SIG-M5 treated with dmso at 0.1 percent for 504 hours (cell line): ENCODE measurements around the gene ZNF580.

Experiments
- DNase-seq: peaks from one replicate; lab custom pipeline; 2025; ENCODE audit not compliant: unreplicated experiment; lab: John Stamatoyannopoulos, UW

The ZNF580 gene

GRCh38 chr19:55644191-55644833 is 3.5 kb downstream of the ZNF580 start:
- DNase-seq: no peak

DNA sequence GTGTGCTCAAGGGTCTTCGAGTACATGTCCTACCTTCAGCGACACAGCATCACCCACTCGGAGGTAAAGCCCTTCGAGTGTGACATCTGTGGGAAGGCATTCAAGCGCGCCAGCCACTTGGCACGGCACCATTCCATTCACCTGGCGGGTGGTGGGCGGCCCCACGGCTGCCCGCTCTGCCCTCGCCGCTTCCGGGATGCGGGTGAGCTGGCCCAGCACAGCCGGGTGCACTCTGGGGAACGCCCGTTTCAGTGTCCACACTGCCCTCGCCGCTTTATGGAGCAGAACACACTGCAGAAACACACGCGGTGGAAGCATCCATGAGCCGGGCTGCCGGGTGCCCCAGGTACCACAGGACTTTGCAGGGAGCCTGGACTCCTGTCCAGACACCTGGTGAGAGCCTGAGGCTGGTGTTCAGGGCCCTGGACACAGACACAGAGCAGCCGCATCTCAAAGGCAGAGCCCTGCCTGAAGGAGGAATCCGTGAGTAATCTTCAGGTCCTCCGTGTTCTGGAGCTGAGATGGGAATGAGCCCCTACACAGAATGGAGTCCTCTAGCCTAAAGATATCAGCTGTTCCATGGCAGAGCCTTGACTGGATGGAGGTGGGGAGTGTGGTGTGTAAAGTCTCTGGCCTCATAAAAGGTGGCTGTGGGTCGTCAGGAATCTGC is 4.2 kb downstream of the ZNF580 start:
- DNase-seq: no peak

DNA sequence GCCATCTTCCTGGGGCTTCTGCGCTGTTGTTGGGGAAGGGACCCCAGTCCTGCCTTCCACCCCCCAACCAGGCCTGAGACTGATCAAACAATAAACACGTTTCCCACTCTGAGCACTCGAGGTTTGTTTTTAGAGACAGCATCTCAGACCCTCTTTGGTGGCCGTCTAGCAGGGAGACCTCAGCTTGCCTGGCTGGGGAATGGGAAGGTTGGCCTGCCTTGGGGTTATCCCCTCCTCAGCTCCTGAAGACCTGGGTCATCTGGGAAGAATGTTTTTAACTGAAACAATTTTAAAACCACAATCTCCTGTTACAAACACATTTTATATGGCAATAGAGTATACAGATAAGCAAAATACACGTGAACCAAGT is 4.7 kb downstream of the ZNF580 start:
- no peak for DNase-seq

DNA sequence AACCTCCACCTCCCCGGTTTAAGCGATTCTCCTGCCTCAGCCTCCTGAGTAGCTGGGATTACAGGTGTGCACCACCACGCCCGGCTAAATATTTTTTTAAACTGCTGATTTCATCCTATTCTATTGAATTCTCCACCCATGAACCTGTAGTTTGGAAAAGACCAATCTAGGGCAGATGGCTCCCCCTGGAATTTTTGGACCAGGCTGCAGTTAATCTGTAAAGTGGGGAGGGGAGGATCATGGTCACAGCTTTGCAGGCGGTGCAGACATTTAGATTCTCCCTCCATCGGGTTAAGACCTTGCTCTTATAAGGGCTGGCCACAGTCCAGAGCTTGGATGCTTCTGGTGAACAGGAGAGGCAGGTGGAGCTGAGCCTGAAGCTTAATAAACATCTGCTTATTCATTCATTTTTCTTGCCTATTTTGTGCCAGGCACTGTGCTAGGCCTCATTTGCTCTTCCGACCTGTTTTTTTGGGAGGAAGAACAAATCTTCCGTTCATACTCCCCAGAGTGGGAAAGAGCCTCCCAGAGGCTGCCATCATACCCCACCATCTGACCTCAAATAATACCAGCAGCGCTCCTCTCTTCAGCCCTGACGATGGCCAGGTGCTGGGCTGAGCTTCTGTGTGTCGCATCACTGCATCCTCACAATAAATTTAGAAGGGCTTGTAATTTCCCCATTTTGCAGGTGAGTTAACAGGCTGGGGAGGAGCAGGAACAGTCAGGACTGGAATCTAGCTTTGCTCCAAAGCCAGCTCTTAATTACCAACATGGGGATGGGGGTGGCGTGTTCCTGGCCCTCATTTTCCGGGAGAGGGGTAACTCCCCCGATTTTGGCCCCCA is 6.3 kb downstream of the ZNF580 start:
- DNase-seq: no peak

DNA sequence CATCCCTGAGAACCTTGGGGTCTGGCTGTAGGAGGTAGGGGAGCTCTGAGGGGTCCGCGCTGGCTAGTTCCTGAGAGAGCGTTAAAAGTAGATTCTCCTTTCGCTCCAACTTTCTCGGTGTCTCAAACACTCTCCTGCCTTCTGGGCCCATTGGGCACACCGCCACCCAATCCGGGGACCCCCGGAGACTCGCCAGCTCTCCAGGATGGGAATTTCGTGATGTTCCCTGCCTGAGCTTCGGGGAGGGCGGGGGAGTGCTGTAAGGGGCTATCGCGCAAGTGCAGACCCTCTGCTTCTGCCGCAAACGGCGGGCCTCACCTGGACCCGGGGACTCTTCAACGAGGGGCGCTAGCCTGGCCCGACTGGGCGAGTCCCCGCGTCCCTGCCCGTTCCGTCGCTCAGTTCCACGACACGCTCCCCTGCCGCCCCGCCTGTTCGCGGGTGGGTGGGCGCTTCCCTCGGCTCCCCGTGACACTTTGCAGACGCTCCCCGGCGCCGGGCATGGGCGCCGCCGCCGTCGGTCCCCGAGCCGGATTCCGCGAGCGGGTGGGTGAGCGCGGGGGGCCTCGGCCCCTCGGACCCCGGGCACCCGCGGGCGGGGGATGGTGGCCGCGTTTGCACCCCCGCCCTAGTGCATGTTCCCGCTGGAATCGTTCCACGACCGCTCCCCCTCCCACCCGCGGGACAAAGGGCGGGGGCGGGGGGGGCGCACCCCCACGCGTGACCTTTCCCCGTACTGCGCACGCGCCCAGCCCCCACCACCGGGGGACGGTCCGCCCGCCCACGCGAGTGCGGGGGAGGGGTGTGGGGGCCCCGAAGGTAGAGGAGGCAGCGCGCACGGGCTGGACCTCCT is 7.2 kb downstream of the ZNF580 start, which contains the start of gene CCDC106:
TSS of gene CCDC106 (plus strand) at position 481 of the 853 bp plus-strand sequence. CDS start 835 bp downstream, outside the sequence.
- DNase-seq: peak; percentile 43

DNA sequence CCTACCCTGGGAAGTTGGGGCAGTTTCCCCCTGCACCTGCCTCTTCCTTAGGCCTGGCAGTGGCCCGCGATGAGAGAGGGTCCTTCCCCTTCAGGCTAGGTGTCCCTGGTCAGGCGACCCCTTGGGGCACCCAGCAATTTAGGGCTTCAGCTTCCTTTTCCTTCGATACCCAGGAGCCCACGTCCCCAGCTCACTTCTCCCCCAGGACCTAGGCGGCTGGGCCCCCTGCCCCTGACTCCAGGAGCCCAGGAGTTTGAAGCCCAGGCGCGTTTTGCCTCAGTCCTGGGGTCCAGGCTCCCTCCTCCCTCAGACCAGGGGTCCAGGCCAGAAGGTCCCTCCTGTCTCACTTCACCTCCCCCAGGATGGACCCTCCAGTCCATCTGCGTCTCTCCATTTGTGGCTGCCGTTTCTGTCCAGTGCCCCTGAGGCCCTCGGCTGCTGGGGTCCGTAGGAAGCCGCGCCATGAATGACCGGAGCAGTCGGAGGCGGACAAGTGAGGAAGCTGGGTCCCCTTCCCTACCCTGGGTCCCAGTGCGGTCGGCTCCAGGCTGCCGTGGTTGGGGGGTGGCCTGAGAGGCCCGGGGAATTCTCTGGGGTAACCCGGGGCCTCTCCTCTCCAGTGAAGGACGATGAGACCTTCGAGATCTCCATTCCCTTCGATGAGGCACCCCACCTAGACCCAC is 7.9 kb downstream of the ZNF580 start:
- DNase-seq: no peak

DNA sequence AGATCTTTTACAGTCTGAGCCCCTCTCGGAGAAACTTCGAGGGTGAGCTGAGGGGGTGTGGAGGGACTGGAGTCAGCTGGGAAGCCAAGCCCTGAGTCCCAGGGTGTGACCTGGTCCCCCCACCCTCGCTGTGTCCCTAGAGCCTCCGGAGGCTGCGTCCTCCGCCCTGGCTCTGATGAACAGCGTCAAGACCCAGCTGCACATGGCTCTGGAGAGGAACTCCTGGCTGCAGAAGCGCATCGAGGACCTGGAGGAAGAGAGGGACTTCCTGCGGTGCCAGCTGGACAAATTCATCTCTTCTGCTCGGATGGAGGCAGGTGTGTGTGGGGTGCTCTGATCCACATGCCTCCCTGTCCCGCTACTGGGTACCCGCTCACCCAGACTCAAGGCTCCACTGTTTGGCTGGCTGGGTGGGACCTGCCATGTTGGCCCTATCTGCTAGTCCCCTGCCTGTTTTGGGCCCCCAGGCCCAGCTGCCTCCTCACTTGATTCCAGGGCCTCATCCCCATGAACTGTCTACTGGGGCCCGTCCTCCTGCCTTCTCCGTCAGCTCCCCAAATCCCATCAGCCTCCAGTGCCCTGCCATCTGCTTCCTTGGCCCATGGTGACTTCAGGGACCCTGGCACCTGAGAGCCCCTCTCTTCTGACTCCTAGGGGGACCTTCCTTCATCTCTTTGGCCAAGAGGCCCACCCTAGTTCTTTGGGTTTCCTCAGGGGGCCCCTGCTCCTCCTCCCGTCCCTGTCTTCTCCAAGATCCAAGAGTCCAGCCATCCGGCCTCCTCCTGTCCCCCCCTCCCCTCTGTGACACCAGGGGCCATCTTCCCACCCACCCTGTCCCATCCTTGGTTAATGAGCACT is 8.7 kb downstream of the ZNF580 start:
- no peak for DNase-seq

GRCh38 chr19:55650126-55650557 is 9.3 kb downstream of the ZNF580 start:
- no peak for DNase-seq

DNA sequence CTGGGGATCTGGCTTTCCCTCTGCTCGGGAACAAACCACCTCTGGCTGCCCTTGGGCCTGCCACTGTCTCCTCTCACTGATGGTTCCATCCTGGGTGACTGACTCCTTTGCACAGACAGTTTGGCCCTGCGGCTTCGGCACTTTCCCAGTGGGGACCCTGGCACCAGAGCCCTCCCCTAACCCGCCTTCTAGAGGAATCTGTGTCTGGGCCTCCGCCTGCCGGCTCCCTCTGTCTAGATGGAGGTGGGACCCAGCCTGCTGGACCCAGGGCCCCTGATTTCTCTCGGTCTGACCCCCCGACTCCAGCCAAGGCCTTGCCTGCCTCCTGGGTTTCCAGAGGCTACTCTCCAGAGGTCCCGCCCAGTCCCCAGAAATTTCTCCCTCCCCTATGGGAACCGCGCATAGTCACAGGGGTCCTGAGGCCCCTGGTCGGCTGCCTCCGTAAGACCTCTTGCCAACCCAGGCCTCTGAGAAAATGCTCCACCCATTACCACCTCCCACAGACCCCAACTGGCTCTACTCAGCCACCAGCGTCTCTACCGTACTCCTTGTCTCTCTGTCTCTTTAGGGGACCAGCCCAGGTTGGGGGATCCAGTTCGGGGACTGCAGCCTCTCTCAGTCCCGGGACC is 9.9 kb downstream of the ZNF580 start:
- DNase-seq: no peak

DNA sequence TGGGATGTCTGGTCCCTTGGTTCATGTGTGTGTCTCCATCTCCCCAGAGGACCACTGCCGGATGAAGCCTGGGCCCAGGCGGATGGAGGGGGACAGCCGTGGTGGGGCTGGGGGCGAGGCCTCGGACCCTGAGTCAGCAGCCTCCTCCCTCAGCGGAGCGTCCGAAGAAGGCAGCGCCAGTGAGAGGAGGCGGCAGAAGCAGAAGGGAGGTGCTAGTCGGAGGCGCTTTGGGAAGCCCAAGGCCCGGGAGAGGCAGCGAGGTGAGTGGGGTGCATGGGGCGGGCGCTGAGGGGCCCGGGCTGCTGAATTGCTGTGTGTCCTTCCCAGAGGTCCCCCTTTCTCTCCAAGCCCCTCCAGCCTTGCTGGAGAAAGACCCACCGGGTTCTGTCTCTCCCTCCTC is 10.4 kb downstream of the ZNF580 start:
- no peak for DNase-seq

DNA sequence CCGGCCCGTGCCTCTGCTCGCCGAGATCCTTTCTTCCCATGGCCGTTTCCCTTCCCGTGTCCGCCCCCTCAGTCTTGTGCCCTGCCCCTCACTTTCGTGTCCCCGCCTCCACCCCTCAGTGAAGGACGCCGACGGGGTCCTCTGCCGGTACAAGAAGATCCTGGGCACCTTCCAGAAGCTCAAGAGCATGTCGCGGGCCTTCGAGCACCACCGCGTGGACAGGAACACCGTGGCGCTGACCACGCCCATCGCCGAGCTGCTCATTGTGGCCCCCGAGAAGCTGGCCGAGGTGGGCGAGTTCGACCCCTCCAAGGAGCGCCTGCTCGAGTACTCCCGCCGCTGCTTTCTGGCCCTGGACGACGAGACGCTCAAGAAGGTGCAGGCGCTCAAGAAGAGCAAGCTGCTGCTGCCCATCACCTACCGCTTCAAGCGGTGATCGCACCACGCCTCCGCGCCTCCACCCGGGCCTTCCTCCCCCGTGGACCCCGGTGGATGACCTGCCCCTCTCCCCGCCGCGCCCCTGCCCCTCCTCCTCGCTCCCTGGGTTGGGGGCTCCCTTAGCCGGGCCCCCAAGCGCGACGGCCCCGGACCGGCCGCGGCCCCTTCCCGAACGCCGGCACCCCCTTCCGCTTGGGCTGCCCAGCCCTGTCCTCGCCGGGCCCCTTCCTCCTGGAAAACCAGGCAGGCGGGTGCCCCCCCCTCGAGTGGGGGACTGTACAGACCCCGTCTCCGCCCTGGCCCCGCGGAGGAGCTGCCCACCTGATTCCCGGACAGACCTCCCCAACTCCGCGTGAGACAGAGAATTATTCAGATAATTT is 11.7 kb downstream of the ZNF580 start:
- DNase-seq: no peak

- DNase-seq: peak; percentile 97
These were observed 13.0 kb downstream of the ZNF580 start for GRCh38 chr19:55653651-55654322.

GRCh38 chr19:55654323-55654867 is 13.6 kb downstream of the ZNF580 start:
- peak; percentile 98 for DNase-seq

- peak; percentile 90 for DNase-seq
These were observed 14.3 kb downstream of the ZNF580 start, which contains the start of gene U2AF2 for GRCh38 chr19:55654868-55655647. U2AF2 (plus strand) TSS chr19:55655035; CDS start chr19:55655105, 70 bp downstream.

- no peak for DNase-seq
These were observed 14.8 kb downstream of the ZNF580 start for GRCh38 chr19:55655648-55656040.

DNA sequence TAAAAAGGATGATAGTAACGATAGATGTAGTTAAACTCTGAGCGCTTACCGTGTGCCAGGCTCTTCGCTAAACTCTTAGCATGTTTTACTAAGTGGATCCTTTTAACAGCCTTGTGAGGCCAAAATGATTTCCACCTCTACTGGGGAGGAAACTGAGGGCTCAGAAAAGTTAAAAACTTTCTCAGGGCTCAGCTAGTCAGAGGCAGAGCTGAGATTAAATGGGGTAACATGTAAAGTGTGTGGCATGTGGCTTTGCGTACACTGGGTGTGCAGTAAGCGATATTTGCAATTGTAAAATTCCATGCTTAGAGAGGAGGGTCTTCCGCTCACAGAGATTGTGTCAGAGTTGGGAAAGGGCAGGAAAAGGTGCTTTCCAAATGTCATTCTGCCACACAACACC is 15.8 kb downstream of the ZNF580 start:
- DNase-seq: no peak
